ENCODE results near the gene ENKD1.

ENKD1 gene

GRCh38 chr16:67650023-67650422 lies 16.5 kb downstream of the ENKD1 start:
- DNase-seq (ENCODE audit: low spot score) = no peak

DNA sequence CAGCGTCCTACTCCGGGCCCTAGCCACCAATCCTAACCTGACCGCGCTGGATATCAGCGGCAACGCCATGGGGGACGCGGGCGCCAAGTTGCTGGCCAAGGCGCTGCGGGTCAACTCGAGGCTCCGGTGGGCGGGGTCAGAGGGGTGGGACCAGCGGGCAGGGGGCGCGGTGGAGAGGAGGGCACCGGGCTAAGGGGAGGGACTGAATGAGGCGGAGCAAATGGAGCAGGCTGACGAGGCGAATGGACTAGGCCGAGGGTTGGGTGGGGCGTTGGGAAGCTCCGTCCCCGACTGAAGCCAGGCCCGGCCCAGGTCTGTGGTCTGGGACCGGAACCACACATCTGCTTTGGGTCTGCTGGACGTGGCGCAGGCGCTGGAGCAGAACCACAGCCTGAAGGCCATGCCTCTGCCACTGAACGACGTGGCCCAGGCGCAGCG lies 17.0 kb downstream of the ENKD1 start:
- DNase-seq (ENCODE audit: low spot score) = no peak

DNA sequence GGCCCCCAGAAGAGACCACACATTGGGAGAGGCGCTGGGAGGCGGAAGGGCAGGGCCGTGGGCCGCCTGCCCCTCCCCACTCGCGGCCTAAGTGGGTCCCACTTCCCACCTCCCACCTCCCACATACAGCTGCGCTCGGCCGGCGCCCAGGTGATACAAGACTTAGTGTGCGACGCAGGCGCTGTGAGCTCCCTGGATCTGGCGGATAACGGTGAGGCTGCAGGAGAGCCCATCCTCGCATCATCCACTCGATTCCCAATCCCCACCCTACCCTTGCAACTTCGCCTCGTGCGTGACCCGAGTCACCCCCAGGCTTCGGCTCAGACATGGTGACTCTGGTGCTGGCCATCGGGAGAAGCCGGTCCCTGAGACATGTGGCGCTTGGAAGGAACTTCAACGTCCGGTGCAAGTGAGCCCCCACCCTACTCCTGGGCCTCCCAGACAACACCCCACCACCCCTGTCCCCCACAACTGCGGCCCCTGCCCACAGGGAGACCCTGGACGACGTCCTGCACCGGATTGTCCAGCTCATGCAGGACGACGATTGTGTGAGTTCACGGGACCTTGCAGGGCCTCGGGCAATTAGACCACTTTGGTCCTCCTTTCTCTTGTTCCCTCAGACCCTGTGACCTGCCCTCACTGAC lies 17.7 kb downstream of the ENKD1 start:
- no peak for DNase-seq (ENCODE audit: low spot score)

DNA sequence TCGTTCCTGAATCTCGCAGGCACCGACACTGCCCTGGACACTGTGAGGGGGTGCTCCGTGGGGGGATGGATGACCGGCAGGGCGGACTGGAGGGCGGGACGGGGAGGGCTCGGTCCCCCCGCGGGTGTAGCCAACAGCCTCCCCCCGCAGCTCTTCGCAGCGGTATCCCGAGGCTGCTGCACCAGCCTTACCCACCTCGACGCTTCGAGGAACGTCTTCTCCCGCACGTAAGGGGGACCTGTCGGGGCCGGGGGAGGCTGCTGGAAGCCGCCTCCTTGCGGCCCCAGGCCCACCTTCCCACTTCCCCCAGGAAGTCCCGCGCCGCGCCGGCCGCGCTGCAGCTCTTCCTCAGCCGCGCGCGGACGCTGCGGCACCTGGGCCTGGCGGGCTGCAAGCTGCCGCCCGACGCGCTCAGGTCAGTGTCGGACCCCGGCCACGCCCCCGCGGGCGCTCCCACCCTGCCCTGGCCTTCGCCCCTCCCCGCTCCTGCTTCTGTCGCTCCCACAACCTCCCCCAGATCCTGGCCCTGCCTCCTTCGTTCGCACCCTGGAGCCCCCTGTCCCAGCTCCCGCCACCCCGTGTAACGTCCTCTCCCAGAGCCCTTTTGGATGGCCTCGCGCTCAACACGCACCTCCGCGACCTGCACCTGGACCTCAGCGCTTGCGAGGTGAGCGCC lies 18.3 kb downstream of the ENKD1 start:
- no peak for DNase-seq (ENCODE audit: low spot score)

DNA sequence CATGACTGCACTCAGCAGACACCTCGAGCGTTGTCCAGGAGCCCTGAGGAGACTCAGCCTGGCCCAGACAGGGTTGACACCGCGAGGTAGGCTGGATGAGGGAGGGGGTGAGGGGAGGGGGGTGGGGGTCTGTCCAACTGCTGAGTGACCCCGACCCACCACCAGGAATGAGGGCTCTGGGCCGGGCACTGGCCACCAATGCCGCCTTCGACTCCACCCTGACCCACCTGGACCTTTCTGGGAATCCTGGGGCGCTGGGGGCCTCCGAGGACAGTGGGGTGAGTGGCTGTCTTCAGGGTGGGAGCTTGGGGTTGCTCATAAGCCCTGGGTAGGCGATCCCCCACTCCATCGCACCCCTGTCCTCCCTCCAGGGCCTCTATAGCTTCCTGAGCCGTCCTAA lies 18.9 kb downstream of the ENKD1 start:
- no peak for DNase-seq (ENCODE audit: low spot score)

DNA sequence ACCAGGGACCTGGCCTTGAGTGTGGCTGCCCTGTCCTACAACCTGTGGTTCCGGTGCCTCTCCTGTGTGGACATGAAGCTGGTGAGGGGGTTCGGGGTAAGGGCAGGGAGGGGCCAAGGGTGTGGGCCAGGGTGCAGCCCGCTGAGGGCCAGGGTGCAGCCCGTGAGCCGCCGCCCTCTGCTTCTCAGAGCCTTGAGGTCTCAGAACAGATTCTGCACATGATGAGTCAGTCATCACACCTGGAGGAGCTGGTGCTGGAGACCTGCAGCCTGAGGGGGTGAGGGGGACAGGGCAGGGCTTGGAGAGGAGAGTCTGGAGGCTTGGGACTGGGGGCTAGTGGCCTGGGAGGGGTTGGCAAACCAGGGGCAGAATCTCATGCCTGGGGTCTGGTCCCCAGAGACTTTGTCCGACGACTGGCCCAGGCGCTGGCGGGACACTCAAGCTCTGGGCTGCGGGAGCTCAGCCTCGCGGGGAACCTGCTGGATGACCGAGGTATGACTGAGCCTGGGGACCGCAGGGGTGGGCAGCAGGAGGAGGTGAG lies 19.4 kb downstream of the ENKD1 start:
- no peak for DNase-seq (ENCODE audit: low spot score)

GRCh38 chr16:67645397-67646121 lies 21.0 kb downstream of the ENKD1 start:
- no peak for DNase-seq (ENCODE audit: low spot score)

GRCh38 chr16:67644038-67644437 lies 22.5 kb downstream of the ENKD1 start:
- DNase-seq (ENCODE audit: low spot score) = no peak

DNA sequence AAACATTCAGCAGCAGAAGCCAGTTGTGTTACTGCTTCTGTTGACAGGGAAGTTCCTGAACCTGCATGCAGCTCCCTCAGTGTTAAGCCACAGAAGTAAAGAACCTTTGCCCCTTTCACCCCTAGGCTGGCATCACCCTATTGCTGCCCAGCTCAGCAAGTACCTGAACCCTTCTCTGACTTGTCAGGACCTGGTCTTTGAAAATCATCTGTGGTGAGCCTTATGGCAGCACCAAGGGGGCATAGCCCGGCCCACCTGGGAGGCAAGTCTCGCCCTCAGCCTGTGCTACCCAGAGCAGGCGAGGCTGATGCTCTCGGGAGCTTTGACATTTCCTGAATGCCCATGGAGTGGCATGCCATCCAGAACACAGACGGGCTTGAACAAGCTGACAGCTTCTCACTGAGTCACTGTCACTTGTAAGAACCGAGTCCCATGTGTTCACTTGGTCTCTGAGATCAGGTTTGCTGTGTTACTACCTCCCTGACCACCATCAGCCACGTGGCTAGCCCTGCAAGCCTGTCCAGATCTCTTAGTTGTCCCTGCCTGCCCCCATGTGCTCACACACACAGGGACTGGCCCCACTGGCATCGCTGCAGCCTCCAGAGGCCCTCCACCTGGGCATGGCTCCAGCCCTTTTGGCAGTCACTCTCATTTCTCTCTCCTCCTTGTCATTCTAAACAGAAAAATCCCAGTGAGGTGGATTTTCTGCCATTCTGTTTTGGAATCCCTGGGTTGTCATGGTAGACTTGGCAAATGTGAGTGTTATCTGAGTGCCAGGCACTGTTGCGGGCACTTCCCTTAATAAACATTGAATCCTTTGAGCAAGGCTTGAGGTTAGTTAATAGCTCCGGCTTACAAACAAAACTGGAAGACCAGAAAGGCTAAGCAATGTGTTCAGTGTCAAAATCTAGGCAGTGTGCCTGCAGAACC lies 24.5 kb downstream of the ENKD1 start:
- peak; percentile 57 for DNase-seq (ENCODE audit: low spot score)

- DNase-seq (ENCODE audit: low spot score) = no peak
Measured at GRCh38 chr16:67637625-67638024, 28.9 kb downstream of the ENKD1 start.

- no peak for DNase-seq (ENCODE audit: low spot score)
Measured at GRCh38 chr16:67636713-67637112, 29.8 kb downstream of the ENKD1 start.

- DNase-seq (ENCODE audit: low spot score) = no peak
Measured at GRCh38 chr16:67632415-67633172, 34.0 kb downstream of the ENKD1 start.

- DNase-seq (ENCODE audit: low spot score) = no peak
Measured at GRCh38 chr16:67628216-67628615, 38.3 kb downstream of the ENKD1 start.

DNA sequence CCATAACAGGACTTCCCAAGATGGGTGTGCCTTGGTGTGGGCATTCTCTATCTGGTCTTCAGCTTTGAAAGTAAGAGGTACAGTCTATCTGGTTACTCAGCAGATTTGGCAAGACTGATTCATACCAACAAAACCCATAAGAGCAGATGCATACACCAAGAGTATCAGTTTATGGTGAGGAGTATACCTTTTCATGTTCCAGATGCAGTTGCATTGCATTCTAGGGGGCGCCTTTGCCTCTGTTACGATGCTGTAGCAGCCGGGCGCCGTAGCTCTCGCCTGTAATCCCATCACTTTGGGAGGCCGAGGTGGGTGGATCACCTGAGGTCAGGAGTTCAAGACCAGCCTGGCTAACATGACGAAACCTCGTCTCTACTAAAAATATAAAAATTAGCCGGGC lies 52.7 kb downstream of the ENKD1 start:
- DNase-seq (ENCODE audit: low spot score) = no peak
